Stimulated activated CD4-positive, alpha-beta T cell treated with anti-CD3 and anti-CD28 coated beads, Interleukin-4, amount 100 ng/mL, for 1 hour (primary cell): ENCODE measurements around the gene VNN1.

Experiments used
- DNase-seq: peaks from one replicate; pipeline ENCODE4 v3.0.0-alpha.2; 2020

The VNN1 gene, protein sequence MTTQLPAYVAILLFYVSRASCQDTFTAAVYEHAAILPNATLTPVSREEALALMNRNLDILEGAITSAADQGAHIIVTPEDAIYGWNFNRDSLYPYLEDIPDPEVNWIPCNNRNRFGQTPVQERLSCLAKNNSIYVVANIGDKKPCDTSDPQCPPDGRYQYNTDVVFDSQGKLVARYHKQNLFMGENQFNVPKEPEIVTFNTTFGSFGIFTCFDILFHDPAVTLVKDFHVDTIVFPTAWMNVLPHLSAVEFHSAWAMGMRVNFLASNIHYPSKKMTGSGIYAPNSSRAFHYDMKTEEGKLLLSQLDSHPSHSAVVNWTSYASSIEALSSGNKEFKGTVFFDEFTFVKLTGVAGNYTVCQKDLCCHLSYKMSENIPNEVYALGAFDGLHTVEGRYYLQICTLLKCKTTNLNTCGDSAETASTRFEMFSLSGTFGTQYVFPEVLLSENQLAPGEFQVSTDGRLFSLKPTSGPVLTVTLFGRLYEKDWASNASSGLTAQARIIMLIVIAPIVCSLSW

DNA sequence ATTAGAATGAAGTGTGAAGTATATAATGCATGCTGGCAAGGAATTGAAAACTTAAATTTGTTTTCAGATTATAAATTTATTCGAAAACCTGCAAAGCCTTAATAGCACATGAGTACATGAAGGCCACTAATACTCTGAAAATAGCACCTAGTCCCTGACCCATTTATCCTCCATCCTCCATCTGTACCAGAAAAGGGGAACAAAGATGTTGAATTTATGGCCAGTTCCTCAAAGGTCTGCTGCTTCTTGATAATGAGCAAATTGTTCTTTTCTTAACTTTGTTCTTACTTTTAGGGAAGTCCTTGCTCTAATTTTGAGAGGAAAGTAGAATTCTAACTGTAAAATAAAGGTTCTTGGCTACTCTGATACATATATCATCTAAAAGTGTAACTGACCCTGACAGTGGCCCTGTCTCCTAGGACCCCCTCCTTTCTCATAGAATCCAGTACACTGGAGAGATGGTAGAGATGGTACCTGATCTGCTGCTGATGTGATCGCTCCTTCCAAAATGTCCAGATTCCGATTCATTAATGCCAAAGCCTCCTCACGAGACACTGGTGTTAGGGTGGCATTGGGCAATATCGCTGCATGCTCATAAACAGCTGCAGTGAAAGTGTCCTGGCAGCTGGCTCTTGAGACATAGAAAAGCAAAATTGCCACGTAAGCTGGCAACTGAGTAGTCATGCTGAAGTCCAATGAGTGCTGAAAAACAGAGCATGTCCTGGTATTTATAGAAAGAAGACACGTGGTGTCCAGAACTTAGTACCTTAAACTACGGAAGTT is at the start of gene VNN1:
Gene VNN1, minus strand, starts transcription at position 704 of the 783 bp plus-strand sequence. Its CDS starts 20 bp downstream, at position 684.
- DNase-seq = no peak

DNA sequence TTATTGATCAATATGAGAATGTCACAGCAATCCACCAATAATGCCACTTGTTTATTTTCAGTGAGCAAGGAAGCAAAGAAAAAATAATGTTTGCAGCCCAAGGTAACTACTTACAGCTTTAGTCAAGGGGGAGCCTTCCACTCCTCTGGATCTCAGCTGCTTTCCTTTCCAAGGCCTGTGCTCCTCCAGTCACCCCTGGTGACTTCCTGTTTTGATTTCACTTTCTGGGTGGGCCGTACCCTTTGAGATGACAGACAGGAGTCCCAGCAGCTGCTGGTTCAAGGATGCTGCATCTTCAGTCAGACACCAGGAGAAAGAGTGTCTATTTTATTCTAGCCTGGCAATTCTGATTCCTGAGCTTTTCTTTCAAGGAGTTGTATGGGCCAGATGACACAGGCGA is 49.4 kb upstream of the VNN1 start:
- DNase-seq = peak; percentile 10

DNA sequence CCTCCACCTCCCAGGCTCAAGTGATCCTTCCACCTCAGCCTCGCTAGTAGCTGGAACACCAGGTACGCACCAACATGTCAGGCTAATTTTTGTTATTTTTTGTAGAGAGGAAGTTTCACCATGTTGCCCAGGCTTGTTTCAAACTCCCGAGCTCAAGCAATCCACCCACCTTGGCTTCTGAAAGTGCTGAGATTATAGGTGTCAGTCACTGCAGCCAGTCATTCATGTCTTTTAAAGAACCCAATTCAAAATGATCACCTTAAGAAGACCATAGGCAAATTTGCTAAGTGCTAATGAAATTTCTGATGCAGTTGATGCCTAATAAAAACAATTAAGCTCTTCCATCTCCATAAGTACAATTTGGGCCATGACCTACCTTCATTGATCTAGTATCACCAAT is 46.4 kb upstream of the VNN1 start:
- DNase-seq = no peak

DNA sequence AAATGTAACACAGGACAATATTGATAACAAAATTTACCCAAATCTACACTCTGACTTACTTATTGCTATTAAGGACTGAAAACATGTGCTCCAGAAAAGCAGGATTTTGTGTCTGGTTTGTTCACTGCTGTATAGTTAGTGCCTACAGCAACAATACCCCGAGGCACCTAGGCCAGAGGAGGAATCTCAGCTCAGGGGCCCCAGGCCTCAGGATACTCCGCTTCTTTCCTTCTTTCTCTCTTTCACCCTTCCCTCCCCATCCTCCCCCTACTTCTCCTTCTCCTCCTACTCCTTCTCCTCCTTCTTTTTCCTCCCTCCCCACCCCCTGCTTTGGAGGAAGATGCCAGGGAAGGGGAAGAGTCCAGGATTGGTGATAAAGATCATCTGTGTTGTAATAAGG is 44.8 kb upstream of the VNN1 start:
- DNase-seq = no peak

DNA sequence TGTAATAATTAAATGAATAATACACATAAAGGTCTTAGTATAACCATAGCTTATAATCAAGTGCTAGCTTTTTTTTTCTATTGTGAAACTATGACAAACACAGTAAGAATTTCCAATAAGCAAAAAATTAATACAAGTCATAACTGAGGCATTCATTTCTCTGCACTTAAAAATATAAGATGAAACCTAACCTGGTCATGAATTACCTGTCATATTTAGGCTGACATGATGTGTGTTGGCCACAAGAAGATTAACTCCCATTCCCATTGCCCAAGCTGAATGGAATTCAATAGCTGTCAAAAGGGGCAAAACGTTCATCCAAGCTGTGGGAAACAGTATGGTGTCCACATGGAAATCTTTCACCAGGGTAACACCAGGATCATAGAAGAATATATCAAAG is 38.4 kb upstream of the VNN1 start:
- no peak for DNase-seq

DNA sequence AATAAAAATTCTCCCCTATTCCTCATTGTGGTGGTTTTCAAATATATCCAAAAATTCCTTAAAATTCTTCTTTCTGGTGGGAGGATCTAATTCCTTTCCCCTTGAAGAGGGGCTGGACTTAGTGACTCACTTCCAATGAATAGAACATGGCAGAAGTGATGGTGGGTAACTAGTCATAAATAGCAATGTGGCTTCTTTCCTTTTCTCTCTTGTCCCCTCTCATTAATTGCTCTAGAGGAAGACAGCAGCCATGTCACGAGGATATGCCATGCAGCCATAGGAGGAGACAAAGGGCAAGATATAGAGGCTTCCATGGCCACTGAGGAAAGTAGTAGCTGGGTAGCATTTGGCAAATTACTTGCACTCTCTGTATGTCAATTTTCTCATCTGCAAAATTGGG is 38.0 kb upstream of the VNN1 start:
- no peak for DNase-seq

DNA sequence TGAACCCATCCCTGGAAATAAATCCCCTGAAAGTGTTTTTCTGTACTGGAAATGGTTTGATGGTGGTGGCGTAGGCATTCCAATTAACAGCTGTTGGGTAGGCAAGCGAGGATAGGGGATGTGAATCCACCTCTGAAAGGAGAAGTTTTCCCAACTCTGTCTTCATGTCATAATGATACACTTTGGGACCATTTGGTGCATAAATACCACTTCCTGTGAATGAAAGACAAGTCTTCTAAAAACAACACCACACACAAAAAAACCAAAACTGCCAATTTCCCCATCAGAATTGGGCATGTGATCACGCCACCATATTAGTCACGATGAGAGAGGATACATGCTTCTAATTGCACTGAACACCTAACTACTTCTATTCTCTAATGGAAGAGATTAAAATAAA is 37.5 kb upstream of the VNN1 start:
- DNase-seq = no peak

DNA sequence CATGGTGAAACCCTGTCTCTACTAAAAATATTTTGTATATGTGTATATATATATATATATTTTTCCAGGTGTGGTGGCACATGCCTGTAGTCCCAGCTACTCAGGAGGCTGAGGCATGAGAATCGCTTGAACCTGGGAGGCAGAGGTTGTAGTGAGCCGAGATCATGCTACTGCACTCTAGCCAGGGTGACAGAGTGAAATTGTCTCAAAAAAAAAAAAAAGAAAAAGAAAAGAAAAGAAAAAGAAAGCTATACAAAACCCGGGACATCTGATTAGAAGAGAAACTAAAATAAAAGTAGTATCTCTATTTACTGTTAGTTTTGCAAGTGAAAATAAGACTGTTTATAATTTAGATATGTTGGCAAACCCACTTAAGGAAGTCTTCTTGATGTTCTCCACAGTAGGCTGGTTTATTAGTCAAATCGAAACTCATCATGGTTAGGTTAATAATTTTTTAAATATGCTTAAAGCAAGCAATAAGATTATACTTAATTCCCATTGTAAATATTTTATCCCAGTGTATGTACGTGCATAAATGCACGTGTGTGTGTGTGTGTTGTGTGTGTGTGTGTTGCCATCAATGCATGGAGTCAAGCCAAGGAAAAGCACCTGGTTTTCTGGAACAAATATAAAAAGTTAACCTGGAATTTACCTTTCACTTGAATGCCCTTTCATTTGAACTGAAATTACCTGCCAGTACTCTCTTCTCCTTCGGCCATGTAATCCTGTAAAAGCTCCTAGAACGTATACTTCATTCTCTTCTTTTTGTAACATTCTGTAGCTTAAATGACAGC is 36.8 kb upstream of the VNN1 start:
- DNase-seq = no peak

DNA sequence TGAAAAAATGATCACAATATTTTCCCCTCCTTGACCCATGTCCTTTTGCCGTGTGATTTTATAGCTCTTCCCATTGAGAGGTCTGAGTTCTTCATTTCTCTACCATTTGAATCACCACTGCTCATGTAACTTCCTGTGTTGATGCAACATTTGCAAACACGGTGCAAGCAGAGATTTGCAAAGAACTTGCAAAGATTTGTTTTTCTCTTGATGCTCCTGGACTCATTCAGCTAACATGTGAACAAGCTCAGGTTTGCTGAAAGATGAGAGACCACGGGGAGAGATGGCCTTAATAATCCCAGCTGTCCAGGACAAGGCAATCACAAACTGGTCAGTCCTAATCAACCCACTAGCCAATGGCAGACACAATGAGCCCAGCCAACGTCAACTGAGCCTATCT is 35.3 kb upstream of the VNN1 start:
- DNase-seq = no peak

DNA sequence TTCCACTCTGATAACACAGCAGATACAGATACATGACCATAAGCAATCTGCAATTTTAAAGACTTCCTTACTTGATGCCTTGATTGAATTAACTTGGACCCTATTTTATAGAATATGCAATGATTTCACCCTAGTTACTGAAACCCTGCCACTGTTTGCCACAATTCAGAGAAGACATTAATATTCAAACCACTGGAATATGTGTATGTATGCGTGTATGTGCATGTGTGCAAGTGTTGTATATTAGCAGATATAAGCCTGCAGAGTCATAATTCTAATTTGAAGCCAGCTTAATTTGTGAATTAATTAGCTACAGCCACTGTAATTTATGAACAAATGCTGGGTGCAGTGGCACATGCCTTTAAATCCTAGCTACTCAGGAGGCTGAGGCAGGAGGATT is 34.6 kb upstream of the VNN1 start:
- no peak for DNase-seq

DNA sequence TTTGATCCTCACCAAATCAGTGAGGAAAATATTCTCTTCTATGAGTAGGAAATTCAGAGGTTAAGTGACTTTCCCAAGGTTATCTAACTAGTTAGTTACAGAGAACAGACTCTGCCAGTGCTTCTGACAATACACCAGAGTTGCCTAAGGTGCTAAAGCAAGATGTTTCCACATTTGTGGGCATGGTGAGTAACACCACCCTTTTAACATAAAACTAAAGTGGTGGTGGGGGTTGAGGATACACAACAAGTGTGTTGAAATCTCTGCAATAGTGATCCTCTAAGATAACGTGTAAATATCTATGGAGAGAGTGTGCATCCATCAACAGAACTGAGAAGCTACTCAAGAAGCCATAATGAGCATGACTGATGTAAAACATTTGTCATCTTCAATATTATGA is 32.2 kb upstream of the VNN1 start:
- no peak for DNase-seq

DNA sequence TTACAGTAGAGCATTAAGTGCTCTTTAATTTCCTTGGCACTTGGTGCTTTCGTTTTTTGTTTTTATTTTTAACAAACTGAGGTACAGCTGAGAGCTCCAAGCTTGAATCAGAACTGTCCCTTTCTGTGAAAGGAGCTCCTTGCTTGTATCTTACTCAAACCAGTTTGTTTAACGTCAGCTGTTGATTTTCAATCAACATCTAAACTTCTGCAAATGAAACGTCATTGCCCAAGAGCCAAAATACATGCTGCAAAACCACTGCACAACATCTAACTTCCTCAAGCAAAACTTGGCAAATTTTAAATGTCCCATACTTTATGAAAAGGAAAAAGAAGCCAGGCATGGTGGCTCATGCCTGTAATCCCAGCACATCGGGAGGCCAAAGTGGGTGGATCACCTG is 28.6 kb upstream of the VNN1 start:
- DNase-seq = no peak

DNA sequence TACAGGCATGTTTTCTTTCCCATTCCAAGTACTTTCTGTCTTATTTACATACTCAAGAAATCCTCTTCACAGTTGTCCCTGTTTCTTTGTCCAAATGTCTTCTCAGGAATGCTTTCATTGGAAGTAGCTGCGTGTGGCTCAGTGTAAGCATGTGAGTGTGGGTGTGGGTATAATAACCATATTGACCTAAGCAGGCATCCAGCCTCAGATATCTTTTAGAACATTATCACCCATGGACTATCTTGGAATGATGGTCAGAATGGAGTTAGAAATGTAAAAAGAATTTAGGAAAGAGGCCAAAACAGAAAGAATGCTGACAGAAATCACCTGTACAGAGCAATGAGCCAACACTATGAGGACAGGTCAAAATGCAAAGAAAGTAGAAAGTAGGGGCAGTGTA is 27.4 kb upstream of the VNN1 start:
- DNase-seq = no peak

DNA sequence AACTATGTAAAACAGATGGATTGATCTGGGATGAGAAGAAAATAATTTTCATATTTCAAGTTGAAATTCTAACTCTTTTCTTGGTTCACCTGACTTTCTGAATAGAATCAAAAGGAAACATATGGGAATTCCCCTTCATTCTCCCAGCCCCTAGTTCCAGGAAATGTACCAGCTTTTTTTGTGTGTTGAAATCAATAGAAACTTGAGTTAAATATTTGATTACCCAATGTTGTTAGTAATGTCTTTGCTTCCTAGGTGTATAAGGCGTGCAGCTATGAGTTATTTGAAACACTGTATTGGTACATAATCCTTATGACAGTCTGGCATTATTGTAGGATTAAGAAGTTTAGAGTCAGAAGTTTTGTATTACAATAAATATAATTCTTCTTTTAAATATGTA is 22.4 kb upstream of the VNN1 start:
- DNase-seq = no peak

DNA sequence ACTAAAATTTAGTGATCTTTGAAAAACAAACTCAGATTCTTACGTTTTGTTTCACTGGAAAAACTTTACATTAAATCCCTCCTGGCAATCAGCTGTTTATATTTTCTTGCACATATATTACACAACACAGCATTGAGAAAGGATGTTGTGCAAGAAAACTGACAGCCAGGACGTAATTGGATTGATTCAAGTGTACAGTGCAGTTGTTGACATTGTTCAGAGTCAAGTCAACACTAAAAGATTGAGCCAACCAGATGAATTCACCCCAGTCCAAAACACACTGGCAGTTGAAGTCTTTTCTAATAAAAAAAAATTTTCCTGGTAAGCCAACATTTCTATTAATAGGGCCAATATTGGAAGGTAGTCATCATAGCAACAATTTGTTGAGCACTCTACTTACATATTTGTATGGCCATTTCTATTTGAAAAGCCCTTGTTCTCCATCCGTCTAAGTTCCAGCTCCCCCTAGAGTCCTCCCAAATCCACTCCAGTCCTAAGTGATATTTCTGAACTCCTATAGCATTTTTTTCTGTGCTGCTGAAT is 20.9 kb upstream of the VNN1 start:
- DNase-seq = no peak

DNA sequence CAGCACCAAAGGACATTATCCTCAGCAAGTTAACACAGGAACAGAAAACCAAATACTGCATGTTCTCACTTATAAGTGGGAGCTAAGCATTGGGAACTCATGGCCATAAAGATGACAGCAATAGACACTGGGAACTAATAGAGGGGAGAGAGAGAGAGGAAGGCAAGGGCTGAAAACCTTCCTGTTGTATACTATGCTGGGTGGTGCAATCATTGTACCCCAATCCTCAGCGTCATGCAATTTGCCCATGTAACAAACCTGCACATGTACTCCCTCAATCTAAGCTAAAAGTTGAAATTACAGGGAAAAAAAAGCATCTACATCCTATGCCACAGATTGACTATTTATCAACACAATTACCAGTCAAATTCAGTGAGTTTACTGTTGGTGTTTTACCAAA is 20.0 kb upstream of the VNN1 start:
- no peak for DNase-seq

DNA sequence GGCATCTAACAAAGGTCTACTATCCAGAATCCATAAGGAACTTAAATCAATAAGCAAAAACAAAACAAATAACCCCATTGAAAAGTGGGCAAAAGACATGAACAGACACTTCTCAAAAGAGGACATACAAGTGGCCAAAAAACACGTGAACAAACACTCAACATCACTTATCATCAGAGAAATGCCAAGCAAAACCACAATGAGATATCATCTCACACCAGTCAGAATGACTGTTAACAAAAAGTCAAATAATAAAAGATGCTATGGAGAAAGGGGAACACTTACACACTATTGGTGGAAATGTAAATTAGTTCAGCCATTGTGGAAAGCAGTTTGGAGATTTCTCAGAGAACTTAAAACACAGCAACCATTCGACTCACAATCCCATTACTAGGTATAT is 19.4 kb upstream of the VNN1 start:
- no peak for DNase-seq

DNA sequence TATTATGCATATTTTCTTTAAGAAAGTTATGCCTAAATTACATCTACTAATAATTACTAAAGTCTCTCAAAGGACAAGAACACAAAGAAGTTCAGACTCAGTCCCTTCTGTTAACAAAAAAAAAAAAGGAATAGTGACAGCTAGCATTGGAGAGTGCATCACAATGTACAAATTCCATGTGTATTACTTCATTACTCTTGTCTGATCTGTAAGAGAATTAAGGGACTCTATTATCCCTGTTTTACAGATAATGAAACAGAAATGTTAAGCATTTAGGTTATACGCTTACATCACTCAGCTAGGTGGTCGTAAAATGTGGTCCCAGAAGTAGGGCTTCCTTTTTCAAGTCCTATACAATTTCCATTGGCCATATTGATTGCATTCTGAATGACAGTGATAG is 17.2 kb upstream of the VNN1 start:
- no peak for DNase-seq

DNA sequence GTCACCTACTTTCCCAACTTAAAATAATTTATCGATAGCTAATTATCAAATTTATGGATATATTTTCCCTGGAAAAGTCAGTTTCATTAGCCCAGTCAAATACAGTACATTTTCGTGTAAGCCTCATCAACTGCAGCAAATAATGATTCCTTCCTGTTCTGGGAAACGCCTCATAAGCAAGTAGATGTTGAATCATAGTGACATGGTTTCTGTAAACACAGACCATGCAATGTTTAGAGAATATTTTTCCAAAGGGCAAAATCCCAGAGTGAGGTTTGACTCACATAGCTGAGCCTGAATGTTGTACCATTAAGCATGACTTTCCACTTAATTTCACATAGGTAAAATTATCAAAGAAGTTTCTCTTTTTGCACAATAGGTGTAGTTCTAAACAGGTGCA is 16.7 kb upstream of the VNN1 start:
- DNase-seq = no peak

DNA sequence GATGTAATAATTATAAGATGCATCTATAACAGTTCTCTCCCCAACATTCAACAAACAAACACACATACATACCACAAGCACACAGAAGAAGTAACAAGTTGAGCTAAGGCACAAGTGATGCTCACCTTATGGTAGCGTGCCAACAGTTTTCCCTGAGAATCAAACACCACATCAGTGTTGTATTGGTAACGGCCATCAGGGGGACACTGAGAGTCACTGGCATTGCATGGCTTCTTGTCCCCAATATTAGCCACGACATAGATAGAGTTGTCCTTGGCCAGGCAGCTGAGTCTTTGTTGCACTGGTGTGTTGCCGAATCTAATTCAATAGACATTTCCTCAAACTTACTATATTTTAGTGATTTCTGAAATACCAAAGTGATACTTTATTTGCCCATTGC is 14.8 kb upstream of the VNN1 start:
- DNase-seq = no peak

DNA sequence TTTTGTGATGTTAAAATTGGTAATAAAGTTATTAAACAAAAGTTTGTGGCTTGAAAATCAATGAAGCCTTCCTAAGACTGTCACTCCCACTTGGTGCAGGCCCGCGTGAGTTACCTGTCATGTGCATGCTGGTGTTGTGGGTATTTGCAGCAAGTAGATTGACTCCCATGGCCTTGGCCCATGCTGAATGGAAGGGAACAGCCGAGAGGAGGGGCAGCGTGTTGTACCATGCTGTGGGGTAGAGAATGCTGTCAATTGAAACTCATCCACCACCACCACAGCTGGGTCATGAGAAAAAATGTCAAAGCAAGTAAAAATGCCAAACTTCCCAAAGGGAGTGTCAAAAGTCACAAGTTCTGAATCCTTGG is 12.7 kb upstream of the VNN1 start:
- DNase-seq = no peak

DNA sequence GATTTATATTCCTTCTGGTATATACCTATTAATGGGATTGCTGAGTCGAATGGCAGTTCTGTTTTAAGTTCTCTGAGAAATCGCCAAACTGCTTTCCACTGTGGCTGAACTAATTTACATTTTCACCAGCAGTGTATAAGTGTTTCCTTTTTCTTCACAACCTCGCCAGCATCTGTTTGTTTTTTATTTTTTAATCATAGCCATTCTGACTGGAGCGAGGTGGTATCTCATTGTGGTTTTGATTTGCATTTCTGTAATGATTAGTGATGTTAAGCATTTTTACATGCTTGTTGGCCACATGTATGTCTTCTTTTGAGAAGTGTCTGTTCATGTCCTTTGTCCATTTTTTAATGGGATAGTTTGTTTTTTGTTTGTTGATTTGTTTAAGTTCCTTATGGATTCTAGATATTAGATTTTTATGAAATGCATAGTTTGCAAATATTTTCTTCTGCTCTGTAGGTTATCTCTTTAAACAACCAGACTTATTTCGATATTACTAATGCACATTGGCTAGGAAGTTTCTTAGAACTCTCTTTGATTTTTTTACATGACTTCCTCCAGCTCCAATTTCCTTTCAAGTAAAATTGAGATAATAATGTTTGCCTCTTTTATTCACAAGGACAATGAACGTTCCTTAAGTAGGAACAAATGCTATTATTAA is 12.2 kb upstream of the VNN1 start:
- DNase-seq = no peak

DNA sequence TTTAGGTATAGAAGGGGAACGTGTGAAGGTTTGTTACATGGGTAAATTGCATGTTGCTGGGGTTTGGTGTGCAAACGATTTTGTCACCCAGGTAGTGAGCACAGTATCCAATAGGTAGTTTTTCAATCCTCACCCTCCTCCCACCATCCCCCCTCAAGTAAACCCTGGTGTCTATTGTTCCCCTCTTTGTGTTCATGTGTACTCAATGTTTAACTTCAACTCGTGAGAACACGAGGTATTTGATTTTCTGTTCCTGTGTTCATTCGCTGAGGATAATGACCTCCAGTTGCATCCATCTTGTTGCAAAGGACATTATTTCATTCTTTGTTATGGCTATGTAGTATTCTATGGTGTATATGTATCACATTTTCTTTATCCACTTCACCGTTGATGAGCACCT is 11.6 kb upstream of the VNN1 start:
- no peak for DNase-seq
